DMS 273 (cell line): ENCODE measurements around the gene ZBTB16.

Source experiments
- DNase-seq: peaks from one replicate; lab custom pipeline; 2025; ENCODE audit not compliant: unreplicated experiment; lab: John Stamatoyannopoulos, UW

Gene ZBTB16

DNA sequence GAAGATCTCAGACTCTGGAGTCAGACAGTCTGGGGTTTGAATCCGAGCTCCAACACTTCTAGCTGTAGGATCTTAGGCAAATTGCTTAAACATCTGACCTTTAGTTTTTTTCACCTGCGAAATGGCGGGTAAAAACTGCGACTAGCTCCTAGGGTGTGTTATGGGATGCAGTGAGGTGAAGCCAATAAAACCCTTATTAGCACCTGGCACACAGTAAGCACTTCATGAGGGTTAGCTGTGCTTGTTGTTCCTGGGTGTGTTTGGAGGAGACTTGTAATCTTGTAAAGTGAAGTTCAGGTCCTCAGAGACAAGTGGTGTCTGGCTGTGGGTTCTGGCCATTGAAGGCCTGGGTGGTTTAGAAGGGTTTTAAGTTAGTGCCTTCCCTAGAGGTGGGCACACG is 68.9 kb downstream of the ZBTB16 start:
- DNase-seq = no peak

GRCh38 chr11:114129142-114129541 is 69.6 kb downstream of the ZBTB16 start:
- no peak for DNase-seq

DNA sequence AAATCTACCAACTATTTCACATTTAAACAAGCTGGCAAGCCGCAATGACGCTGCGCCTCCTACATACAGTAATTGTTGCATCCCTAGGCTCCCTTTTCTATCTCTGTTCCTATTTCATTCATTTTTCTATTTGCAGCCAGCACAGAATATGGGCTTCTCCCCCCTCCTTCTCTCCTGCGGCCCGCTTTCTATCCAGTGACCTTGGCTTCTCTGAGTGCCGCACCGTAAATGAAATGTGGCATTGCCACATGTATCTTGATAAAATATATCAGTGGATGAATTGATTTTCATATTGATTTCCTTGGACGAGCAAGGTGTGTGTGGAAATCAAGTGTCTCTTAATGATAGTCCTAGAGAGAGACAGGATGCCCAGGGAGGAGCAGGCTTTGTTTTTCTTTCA is 70.2 kb downstream of the ZBTB16 start:
- DNase-seq = no peak

DNA sequence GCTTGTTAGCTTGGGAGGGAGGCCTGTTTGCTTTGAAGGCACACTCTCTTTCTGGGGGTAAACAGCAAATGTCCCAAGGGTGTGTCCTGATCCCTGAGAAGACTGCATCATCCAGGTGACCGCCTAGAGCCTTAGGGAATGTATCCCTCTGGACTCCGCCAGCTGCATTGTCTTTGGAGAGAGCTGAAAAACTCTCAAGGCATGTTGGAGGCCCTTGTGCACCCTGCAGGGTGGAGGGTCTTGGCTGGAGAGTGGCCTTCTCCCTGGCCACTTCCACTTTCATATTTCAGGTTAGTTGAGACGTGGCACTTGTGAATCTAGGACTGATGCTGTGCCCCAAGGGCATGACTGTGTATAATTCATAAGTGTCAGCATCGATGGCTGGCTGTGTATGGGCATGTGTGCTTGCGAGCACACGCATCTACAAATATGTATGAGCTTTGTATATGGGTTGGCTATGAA is 70.6 kb downstream of the ZBTB16 start:
- no peak for DNase-seq

DNA sequence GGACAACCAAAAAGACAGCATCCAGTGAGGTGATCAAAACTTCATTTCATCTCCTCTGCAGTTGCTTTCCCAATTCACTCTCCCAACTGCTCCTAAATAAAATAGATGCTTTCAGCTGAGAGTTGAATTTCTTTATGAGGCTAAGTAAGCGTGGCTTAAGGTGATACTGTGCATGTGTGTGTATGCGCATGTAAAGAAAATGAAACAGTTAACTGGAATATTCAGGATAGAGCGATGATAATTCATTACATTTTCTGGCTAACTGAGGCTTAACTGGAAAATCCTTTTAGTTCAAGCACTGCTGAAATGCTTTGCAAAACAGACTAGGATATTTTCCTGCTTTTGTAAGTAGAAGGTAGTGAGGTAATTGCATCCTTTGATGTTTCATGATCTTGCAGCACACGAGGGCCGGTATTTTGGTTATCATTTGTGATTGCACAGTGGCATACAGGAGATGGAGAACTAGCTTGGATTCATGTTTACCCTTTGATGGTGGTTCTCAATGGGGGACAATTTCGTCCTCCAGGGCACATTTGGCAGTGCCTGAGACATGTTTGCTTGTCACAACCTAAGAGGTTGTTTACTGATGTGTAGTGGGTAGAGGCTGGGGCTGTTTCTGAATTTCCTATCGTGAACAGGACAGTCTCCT is 71.2 kb downstream of the ZBTB16 start:
- DNase-seq = no peak

GRCh38 chr11:114131461-114131864 is 72.0 kb downstream of the ZBTB16 start:
- no peak for DNase-seq

DNA sequence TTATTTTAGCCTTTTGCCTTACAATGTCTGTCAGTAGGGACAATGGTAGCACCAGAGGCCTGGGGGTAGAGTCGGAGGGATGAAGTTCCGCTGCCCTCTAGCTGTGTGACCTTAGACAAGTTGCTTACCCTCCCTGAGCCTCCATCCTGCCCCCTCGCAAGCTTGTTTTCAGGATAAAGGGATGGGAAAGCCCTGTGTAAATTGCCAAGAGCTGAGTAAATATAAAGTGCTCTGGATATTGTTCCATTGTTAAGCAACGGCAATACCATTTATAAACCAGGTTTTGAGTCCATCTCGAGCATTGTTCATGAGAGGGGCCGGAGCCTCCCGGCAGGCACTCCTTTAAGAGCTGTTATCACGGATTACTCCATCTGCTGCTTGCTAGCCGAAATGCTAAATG is 72.9 kb downstream of the ZBTB16 start:
- no peak for DNase-seq

DNA sequence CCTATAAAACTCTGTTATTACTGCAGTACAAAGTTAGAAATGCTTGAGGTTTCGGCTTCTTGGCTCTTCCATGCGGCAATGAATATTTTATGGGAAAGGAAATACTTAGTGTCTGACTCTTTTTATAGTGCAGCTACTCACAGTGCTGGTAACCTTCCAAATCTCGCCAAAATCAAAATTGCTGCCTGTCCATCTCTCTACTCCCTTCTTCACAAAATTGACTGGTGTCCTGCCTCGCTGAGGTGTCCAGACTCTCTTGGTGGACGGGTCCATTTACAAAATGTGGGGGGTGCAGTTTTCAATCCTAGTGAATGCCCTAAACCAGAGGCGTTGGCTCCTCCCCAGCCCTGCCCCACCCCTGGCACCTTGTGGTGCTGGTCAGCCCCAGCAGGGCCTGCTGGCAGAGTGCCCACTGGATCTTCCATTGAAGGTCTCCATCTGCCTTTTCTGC is 73.5 kb downstream of the ZBTB16 start:
- DNase-seq = no peak

DNA sequence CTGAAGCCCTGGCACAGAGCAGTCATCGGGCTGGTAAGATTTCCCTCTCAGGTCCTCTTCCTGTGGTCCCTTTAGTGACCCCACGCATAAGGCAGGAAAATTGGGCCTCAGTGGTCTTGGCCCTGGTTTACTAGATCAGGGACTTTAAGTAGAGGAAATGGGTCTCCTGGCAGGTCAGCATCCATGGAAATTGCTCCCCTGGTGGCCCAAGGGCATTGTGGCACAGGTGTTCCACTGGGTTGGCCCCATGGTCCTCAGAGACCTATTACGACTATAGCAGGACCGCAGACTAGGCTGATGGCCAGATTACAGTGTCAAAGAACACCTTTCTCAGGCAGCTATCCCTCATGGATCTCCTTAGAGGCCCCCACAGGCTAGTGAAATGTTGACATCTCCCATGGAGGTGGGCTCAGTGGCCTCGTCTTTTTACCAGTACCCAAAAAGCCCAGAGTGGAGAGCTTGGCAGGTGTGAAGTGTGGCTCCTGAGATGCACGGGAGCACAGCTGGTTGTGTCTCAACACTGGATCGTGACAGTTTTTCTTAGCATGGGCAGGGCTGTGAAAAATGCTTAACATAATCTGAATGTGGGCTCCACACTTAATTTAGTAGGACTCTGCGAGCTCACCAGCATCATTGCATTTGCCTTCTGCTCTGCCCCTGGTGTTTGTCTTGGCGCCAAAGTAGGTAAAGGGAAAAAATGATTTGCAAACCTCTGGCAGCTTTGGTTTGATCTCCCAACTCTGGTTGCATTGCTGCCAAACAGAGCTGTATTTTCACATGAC is 74.2 kb downstream of the ZBTB16 start:
- no peak for DNase-seq

DNA sequence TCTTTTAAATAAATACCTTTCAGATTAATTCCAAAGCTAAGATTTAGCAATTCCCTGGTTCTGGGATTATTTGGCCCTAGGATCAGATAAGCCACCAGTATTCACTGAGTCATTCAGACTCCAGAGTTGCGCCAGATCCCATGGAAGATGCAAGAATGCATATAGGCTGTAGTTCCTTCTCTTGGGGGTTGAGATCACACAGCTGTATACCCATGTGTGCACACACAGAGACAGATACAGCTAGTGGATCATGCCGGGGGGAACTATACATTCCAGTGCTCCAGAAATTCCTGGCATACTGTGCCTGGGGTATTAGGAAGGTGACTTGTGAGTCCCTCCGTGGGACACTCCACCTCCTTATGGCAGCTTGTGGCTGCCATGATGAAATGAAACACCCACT is 75.4 kb downstream of the ZBTB16 start:
- no peak for DNase-seq

- no peak for DNase-seq
Measured at GRCh38 chr11:114135737-114136151, 76.2 kb downstream of the ZBTB16 start.

DNA sequence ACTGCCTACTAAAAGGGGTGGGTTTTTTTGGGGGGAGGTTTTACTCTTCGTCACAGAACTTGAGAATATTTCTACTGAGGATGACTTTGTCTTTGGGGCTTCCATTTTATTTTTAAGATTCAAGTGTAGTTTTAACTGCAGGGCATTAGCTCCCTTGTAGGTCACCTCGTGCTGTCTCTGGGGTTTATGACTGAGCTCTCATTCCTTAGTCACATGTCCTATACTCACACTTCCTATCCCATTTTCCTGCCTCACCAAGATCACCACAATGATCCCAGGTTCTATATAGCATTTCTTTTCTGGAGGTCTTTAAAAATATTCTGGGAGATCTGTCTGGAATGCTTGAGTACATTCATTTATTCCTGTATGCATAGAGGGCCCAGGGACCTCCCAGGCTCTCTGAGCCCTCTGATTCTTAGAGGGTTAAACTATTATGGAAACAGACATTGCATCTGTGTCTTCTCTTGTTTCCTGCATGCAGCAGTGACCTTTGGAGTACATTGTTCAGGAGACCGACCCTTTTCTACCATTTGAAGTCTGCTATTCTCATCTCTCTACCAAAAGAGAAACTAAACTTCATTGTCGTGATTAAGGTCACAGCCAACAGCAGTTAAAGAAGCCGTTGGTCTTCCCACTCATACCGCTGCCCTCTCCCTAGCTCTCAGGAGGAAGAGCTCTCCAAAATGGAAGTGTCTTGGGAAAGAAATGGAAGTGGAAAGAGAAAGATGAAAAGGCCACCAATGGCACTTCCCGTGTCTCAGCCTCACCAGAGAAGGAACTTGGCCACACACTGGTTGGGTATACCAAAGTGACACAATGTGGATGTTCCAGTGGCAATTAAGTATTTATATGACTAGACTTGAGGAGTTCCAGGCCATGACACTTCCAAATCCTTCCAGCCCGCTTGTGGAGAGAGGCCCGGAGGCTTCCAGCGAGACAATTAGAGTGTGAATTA is 77.5 kb downstream of the ZBTB16 start:
- no peak for DNase-seq

- DNase-seq = no peak
Measured at GRCh38 chr11:114137838-114138237, 78.3 kb downstream of the ZBTB16 start.

- no peak for DNase-seq
Measured at GRCh38 chr11:114138411-114138810, 78.9 kb downstream of the ZBTB16 start.

DNA sequence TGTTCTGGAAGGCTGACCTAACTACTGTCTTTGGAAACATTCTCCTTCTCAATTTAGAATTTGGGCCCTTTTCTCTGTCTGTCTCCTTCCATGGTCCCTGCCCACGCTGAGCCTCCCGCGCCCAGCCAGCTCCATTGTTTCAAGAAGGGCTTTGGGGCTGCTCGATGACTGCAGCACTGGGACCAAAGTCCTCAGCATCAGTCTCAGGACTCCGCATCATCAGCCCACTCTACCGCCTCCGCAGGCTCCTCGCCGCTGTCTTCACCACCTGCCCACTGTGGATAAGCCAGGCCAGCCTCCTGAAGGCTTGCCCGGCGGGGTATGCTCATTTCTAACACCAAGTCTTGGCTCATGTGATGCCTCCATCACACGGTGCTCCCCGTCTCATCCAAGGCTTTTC is 81.3 kb downstream of the ZBTB16 start:
- DNase-seq = no peak

DNA sequence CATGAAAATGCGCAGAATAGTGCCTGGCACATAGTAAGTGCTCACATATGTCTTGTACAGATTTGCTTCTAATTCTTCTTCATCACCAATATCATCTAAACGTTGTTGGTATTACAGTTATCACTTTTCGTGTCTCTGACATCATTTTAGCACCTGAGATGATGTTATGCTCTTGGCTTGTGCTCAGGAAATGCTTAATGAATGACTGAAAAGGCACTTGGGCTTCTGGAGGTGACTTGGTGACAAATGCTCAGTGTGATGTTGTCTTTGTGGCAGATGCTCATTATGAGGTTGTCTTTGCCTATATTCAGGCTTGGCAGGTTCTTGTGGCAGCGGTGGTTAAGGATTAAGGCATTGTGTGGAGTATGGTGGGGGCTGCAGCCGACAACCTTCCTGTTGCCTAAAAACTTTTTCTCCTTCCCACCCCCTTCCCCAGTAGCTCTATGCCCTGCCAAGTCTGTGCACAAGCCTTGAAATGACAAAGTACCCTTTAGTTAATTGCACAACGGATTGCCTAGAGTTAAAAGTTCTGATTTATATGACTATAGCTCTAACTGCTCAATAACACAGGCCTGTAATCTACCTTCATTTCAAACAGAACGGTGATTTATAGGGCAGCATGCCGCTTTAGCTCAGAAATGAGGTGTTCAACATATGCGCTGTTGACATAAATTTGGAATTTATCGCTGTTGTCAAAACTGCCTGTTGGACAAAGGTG is 82.5 kb downstream of the ZBTB16 start:
- no peak for DNase-seq

GRCh38 chr11:114142707-114143106 is 83.2 kb downstream of the ZBTB16 start:
- no peak for DNase-seq

GRCh38 chr11:114145166-114145775 is 85.8 kb downstream of the ZBTB16 start:
- no peak for DNase-seq

DNA sequence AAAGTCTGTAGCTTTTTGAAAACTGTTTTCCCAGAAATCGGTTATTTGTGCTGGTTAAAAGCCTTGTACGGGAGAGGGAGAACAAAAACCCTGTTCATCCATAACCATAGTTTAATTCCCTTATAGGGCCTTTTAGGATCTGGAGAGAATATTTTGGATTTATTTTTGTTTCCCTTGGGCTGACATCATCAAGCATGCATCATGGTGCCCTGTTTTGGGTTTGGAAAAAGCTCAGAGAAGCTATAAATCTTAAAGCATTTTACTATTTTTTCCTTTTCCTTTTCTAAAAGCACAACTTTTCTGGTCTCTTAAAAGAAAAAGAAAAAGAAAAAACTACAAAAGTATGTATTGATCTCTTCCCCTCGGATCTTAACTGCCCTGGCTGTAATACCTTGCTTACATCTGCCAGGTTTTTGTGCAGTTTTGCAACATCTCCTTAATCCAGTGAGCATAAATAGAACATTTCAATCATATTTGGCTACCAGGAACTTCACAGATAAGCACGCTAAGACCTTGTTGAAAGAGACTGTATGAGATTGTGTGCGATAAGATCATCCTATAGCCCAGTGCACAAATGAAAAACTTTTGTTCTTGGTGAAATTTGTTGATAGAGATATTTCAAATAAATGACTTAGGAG is 88.0 kb downstream of the ZBTB16 start:
- DNase-seq = no peak

GRCh38 chr11:114148013-114148382 is 88.5 kb downstream of the ZBTB16 start:
- no peak for DNase-seq
